Cardiac fibroblast (primary cell): ENCODE measurements around the gene ZNF335.

Experiments
- DNase-seq, 2 donors: peaks; one replicate each; pipeline versions ENCODE4 v3.0.0 to v3.0.0-alpha.2; 2010; ENCODE audit warnings: low read depth in 2 of 2
- H3K4me3 ChIP-seq, 2 donors: replicated peaks in 1 of 2; 1 replicate in 1 of 2; 2 replicates in 1 of 2; pipeline ENCODE4 v1.5.1; 2011; ENCODE audit warnings: low read depth in 2 of 2, low read length in 2 of 2, mild to moderate bottlenecking in 2 of 2, moderate library complexity in 1 of 2
- CTCF ChIP-seq: IDR thresholded peaks from one replicate; pipeline ENCODE4 v1.5.1; 2011; ENCODE audit warnings: low read depth, mild to moderate bottlenecking, low read length, inconsistent platforms

Gene ZNF335

GRCh38 chr20:45920462-45921336, 51.3 kb downstream of the ZNF335 start:
- no peak overlapping the region for H3K4me3 ChIP-seq
- no peak for TF ChIP-seq CTCF
- DNase-seq = no peak

DNA sequence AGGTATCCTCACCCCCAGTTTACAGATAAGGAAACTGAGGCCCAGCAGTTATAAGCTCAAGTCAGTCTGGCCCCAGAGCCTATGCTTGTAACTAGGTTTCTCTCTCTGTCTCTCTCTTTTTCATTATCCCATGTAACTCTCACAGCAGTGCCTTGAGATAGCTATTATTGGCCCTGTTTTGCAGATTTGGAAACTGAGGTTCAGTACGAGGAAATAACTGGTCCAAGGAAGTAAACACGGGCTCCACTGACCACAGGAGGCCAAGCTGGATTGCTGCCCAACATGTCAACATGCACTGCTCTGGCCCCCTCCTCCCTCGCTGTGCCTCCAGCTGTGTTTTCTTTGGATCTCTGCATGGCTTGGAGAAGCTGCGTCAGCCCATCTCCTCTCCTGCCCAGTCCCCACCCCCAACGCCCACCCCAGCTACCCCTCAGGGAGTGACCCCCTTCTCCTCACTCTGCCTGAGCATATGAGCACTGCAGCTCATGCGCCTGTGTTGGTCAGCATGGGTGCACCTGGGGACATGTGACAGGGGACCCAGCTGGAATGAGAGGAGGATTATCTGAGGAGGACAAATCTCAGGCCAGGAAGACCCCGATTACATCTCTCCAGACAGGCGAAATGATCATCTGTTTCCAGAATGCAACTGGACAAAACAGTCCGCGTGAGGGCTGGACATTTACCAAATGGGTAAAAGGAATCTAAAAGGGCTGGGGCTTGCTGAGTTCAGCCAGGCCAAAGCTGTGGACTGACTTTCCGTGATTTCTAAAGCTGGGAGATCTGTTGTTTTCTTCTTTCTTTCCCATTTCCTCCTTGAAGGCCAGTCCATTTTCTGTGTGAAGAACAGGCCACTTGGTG, 52.2 kb downstream of the ZNF335 start:
- peak; percentile 87 to 96 for DNase-seq
- H3K4me3 ChIP-seq = no peak overlapping the region
- TF ChIP-seq CTCF = no peak

DNA sequence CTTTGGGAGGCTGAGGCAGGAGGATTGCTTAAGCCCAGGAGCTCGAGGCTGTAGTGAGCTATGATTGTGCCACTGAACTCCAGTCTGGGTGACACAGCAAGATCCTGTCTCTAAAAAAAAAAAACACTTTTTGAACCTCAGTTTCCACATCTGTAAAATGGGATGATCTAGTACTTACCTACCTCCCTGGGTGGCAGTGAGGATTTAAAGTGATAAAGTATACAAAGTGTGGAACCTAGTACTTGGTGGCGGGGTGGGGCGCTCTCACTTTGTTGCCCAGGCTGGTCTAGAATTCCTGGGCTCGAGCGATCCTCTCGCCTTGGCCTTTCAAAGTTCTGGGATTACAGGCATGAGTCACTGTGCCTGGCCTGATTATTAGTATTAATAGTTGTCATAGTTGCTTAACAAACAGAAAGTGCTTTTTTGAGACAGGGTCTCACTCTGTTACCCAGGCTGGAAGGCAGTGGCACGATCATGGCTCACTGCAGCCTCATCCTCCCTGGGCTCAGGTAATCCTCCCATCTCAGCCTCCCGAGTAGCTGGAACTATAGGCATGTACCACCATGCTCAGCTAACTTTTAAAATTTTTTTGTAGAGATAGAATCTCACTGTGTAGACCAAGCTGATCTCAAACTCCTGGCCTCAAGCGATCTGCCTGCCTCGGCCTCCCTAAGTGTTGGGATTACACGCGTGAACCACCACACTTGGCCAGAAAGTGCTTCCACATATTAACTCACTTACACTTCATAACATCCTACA, 53.0 kb downstream of the ZNF335 start:
- TF ChIP-seq CTCF = no peak
- peak; percentile 27 to 48 for DNase-seq
- no peak overlapping the region for H3K4me3 ChIP-seq

GRCh38 chr20:45918182-45918737, 53.7 kb downstream of the ZNF335 start:
- no peak for TF ChIP-seq CTCF
- peak; percentile 54 to 71 for DNase-seq
- no peak overlapping the region for H3K4me3 ChIP-seq

DNA sequence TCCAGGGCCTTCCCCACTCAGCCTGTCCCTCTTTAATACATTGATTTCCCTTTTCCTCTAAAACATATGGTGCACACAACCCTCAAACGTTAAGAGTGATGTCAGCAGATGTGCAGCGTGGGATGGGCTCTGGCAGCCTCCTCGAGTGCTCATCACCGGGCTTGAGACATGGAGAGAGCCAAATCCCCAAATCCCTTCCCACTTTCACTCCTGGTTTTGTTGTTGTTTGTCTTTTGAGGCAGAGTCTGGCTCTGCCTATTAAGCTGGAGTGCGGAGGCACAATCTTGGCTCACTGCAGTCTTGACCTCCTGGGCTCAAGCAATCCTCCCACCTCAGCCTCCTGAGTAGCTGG, 54.2 kb downstream of the ZNF335 start:
- TF ChIP-seq CTCF = no peak
- peak; percentile 54 to 79 for DNase-seq
- H3K4me3 ChIP-seq = no peak overlapping the region

- DNase-seq = peak in 1 of 2 donors; percentile 42
- H3K4me3 ChIP-seq = no peak overlapping the region
- no peak for TF ChIP-seq CTCF
Measured at GRCh38 chr20:45913116-45913515, 58.9 kb downstream of the ZNF335 start.
